ENCODE results near the gene C5orf63.
"Not testable (repeated sequence)": the region's sequence is repeated elsewhere in the genome, so short reads cannot be mapped to it uniquely, and the experiment has no call there.

The C5orf63 gene

DNA sequence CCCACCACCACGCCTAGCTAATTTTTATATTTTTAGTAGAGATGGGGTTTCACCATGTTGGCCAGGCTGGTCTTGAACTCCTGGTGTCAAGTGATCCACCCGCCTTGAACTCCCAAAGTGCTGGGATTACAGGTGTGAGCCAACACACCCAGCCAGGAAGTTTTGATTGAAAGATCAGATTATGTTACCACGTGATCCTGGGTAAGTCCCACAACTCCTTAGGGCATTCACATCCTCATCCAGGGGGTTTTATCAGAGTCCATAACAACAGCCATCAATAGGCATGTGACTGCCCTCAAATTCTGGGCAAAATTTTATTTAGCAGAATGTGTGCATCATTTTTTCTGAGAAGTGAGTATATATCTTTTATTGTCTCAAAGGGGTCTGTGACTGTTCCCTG is 68.0 kb downstream of the C5orf63 start:
- DNase-seq: not testable (repeated sequence)

DNA sequence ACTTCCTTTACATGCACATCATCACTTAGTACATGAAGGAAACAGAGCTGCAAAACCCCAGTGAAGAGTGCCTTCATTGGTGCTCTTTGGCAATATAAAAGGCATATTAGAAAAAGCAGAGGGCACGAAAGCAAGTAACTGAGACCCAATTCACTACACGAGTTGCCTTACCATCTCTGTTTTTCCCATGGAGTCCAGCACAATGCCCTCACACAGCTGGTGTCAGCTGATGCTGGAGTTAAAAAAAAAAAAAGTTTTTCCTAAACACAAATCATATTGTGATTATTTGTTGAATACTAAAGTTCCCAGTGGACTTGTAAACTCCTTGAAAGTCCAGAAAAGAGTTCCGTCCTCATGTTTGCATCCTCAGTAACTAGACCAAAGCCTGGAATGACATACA is 68.6 kb downstream of the C5orf63 start:
- DNase-seq: no peak

DNA sequence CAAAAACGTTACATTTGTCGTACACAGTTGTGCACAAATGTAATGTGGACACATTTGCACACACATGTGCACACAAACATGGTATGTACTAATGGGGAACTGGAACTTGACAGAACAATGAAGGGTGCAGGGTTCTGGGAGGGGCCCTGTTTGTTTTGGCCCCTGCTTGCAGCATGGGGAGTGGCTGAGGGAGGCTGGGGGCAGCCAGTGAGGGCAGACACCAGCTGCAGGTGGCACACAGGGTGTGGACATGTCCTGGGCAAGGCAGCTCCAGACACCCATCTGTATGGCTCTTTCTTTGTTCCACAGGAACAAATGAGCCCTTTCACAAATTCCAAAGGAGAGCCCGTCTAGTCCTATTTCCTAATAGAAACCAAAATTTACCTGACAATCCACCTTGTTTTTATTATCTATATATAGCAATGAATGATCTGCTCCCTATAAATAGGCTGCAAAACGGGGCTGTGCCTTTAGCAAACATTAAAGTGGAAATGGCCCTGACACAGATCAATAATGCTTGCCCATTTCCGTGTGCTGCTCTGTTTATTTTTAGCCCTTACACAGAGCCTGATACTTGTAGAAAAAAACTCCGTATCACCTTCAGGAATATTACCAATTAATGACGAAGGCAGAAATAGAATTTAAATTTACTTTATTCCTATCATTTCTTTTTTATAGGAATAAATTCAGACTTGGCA is 69.4 kb downstream of the C5orf63 start:
- no peak for DNase-seq

DNA sequence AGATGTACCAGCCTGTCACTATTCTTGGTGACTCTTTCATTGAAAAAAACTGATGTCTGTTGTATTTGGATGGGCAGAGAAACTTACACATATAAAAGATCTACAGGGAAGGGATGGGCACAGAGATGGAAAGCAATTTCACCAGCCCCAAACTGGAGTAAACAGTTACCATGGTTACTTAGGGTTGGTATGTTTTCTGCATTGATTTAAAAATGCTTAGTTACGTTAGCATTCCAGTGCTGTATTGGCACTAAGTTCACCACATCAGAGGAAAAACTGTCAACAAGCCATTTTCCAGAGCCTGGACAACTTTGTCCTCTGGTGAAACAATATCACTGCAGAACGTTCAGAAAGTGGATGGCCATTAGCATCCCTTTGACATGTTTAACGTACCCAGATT is 70.9 kb downstream of the C5orf63 start:
- DNase-seq: no peak

DNA sequence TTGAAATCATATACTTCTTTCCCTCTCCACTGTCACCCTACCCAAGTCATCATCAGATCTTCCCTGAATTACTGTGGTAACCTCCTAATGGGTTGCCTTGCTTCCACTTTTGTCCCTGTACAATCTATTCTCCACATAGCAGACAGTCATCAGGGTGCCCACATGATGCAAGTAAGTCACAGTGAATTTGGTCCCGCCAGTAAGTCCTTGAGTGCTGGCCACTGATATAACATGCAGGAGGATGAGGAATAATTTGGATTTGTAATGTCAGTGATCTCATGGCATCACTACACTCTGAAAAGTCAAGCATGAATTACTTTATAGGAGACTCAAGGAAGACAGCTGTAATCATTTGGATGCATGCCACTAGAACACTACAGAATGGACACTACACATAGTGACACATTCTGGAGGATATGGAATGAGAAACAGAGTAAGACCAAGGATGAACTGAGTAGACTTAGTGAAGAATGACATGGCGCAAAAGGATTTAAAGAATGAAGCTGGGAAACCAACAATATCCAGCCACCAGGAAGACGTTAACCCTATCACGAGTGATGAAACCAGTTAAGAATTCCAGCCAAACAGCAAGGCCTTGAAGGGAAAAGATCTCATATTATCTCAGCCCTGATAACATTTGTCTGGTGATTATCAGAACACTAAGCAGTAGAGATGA is 71.5 kb downstream of the C5orf63 start:
- DNase-seq: no peak
